COR-L47 (cell line): Measurements from ENCODE around the gene MACO1.
"Not testable (repeated sequence)": the region's sequence is repeated elsewhere in the genome, so short reads cannot be mapped to it uniquely, and the experiment has no call there.

Experiments used
- DNase-seq: peaks from one replicate; lab custom pipeline; 2025; lab: John Stamatoyannopoulos, UW

The MACO1 gene

GRCh38 chr1:25458541-25459298 is 28.0 kb downstream of the MACO1 start:
- DNase-seq: no peak

- DNase-seq: no peak
Measured at GRCh38 chr1:25460020-25460419, 29.3 kb downstream of the MACO1 start.

GRCh38 chr1:25460816-25461215 is 30.1 kb downstream of the MACO1 start:
- DNase-seq: not testable (repeated sequence)

- no peak for DNase-seq
Measured at GRCh38 chr1:25461849-25462248, 31.2 kb downstream of the MACO1 start.

DNA sequence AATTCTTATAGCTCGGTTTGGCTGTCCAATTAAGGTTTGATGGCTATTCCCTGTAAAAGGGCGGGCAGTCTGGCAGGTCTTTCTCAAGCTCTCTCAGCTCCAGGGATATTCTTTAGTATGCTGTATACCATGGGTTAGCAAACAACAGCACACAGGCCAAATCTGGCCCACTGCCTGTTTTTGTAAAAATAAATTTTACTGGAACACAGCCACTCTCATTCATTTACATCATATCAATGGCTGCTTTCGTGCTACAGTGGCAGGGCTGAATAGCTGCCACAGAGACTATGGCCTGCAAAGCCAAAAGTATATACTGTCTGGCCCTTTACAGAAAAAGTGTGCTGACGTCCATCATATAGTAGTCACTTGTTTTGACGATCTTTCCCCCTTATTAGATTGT is 32.0 kb downstream of the MACO1 start:
- DNase-seq: no peak

GRCh38 chr1:25467193-25467592 is 36.5 kb downstream of the MACO1 start:
- DNase-seq: no peak

DNA sequence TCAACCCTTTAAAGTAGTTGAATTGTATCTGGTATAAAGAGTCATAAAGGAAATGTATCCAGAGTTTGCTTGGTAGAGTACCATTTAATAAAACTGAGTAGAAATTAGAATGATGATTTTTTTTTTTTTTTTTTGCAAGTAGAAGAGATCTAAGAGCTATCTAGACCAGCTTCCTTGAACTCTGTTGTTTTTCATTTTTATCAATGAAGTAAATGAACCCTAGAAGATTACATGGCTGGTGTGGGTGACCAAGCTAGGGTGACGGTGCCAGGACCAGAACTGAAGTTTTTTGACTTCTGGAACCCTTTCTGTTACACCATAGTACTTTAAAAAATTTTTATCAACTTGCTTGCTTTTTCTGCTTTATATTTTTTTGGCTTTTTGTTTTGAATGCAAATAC is 36.9 kb downstream of the MACO1 start:
- no peak for DNase-seq

GRCh38 chr1:25468033-25468432 is 37.3 kb downstream of the MACO1 start:
- DNase-seq: no peak

GRCh38 chr1:25469177-25469576 is 38.5 kb downstream of the MACO1 start:
- DNase-seq: no peak

GRCh38 chr1:25472471-25472870 is 41.8 kb downstream of the MACO1 start:
- DNase-seq: no peak

DNA sequence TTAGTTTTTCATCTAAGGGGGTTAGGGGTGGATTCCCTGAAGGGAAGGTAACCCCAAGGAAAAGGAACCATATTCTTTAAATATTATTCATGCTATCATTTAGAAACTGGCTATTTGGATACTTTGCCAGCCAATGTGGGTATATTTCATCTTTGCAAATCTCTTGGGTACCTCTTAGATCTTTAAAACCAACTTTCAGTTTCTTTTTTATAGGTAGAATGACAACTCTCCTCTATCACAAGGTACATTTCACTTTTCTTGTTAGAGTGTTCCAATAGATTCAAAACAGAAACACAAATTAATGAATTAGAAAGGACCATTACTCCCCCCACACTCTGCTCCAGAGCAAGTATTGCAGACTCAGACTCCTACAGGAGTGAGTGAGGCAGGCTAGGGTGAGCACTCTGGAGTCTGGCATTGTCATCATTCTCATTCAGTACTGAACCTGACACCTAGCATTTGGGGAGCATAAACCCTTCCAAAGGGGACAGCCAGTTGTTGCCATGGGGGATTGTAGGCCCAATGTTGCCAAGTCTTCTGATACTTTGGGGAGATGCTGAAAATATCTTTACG is 43.0 kb downstream of the MACO1 start:
- no peak for DNase-seq

DNA sequence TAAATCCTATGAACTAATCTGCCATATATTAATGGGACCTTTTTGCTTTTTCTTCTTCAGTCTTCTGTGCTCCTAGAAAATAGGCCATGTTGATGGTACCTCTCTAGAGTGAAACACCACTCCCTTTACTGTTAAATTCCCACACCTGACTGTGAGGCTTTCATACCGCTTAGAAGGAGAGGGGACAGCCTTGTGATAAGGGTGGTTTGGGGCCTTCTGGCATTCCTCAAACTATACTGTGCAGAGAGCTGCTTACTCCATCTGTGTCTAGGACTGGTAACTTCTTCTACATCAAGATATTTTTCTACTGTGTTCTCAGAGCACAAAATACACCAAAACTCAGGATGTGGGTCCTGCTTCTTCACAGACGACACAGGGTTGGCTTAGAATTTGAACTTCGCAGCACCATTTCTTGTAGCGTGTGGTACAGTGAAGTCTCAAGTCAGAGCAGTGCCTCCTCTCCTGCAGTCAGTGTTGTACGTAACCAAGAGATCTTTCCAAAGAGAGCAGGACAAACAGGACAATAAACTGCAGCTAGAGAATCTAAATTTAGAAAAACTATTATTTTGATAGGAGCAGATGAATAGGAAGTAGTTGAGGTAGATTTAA is 43.8 kb downstream of the MACO1 start:
- DNase-seq: no peak

GRCh38 chr1:25476186-25477097 is 45.7 kb downstream of the MACO1 start:
- no peak for DNase-seq

- DNase-seq: no peak
Measured at GRCh38 chr1:25477448-25478034, 46.8 kb downstream of the MACO1 start.

DNA sequence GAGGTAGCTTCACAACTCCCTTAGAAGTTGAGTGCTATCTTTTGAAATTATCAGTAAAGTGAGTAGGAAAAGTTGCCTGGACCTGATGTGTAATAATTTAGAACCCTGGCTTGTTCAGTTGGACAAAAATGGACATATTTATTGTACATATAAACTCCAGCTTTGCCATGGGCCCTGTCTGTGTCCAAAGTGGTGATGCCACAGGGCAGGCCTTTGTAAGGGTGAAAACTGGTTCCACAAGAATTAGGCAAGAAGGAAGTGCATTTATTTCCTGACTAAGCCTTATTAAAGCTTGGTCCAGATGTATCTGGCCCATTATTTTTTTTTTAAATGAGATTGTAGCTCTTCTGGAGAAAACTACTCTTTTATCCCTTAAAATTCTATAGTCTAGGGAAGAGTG is 47.9 kb downstream of the MACO1 start:
- no peak for DNase-seq

DNA sequence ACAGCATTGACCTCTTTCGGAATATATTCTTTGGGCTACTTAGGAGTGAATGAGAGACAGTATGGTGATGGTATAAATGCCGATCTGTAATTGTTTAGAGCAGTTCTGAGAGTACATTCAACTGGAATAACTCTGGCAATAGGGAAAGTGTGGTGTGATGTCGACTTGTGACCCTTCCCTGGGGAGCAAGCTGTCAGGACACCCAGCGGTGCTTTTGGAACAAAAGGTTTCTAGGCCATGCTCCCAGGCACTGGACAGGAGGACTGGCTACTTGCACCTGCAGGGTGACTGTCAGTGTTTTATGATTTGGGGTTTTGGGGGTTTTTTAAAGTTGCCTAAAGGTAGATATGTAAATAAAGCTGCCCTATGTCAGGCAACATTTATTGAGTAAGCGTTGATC is 50.9 kb downstream of the MACO1 start:
- no peak for DNase-seq

- DNase-seq: no peak
Measured at GRCh38 chr1:25482211-25482610, 51.5 kb downstream of the MACO1 start.

- DNase-seq: no peak
Measured at GRCh38 chr1:25484096-25484495, 53.4 kb downstream of the MACO1 start.

DNA sequence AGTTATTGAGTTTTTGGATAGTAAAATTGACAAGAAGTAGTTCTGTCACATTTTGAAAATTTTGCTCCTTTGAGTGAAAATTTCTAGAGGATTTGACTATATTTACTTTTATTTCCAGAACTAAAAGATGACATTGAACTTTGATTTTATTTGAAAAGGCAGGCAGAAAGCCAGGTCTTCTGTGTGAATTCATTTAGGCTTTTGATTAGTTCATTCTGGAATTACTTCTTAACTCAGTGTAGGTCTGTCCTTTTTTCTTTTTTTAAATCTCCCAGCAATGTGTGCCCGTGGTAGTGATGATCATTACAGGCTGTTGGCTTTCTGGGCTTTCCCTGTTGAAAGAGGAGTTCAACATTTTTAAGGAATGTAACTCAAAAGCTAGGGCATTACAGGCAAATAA is 53.8 kb downstream of the MACO1 start:
- DNase-seq: no peak

- DNase-seq: no peak
Measured at GRCh38 chr1:25485536-25486411, 55.1 kb downstream of the MACO1 start.

- no peak for DNase-seq
Measured at GRCh38 chr1:25486602-25487001, 55.9 kb downstream of the MACO1 start.
